Upper lobe of left lung (tissue), 6 donors: Measurements from ENCODE around the gene CIAPIN1. TPM values are rescaled to one million over a fixed set of nuclear protein-coding genes. Genes with fewer than 3 reads are reported as not detected.

Source experiments
- ATAC-seq, 2 donors: fragments of 200-7000 bp; cut with Tn5 transposase; one replicate each; pipeline ENCODE4 v1.9.1; 2022; ENCODE audit warnings: mild to moderate bottlenecking in 2 of 2, moderate library complexity in 2 of 2; ENCODE audit not compliant: low FRiP score in 2 of 2
- DNase-seq, 2 donors: peaks; one replicate each; pipeline ENCODE4 v3.0.0-alpha.2; 2019 to 2020
- H3K27ac ChIP-seq, 4 donors: fragments of 200-600 bp; sonication (generic); one replicate each; pipeline ENCODE4 v1.5.1; 2016 to 2019
- H3K27me3 ChIP-seq, 4 donors: fragments of 200-600 bp; sonication (generic); one replicate each; pipeline ENCODE4 v1.5.1; 2017 to 2019
- H3K36me3 ChIP-seq, 4 donors: fragments of 200-600 bp; sonication (generic); one replicate each; pipeline ENCODE4 v1.5.1; 2016 to 2019
- H3K4me1 ChIP-seq, 4 donors: fragments of 200-600 bp; sonication (generic); one replicate each; pipeline ENCODE4 v1.5.1; 2018 to 2019
- H3K4me3 ChIP-seq, 4 donors: fragments of 200-600 bp; sonication (generic); one replicate each; pipeline ENCODE4 v1.5.1; 2017 to 2019; ENCODE audit warnings: mild to moderate bottlenecking in 2 of 4, moderate library complexity in 1 of 4
- H3K9me3 ChIP-seq, 4 donors: fragments of 200-600 bp; sonication (generic); one replicate each; pipeline ENCODE4 v1.5.1; 2018 to 2019
- CTCF ChIP-seq, 6 experiments: fragments of 450-650 bp in 4 of 6; fragments of 200-600 bp in 2 of 6; sonication (generic) in 2 of 6; IDR thresholded peaks; one replicate each; pipeline ENCODE4 v1.5.1; 2016 to 2019; ENCODE audit warnings: antibody characterized with exemption in 6 of 6
- EP300 ChIP-seq, 4 donors: sonication (generic); formaldehyde crosslinking; IDR thresholded peaks; one replicate each; pipeline ENCODE4 v1.5.1; 2017; ENCODE audit warnings: antibody characterized with exemption in 4 of 4, control low read depth in 2 of 4
- POLR2A ChIP-seq, 4 donors: fragments of 450-650 bp; IDR thresholded peaks; one replicate each; pipeline ENCODE4 v1.5.1; 2016 to 2017; ENCODE audit warnings: antibody characterized with exemption in 4 of 4, mild to moderate bottlenecking in 2 of 4
- POLR2AphosphoS5 ChIP-seq, 2 donors: sonication (generic); formaldehyde crosslinking; IDR thresholded peaks; one replicate each; pipeline ENCODE4 v1.5.1; 2017; ENCODE audit warnings: antibody characterized with exemption in 2 of 2
- WGBS, 2 donors: methylation state at CpG; one replicate each; pipeline ENCODE4 v1.1.5; 2017 to 2018; 5-methylcytosine and 5-hydroxymethylcytosine counted together
- total RNA-seq, 6 donors: library from RNA; depleted of rRNA in 4 of 6; stranded (reverse); fragments of >200 nt in 4 of 6; gene quantifications; one replicate each; pipeline versions ENCODE4 v1.1.0 to v1.2.1, GENCODE V29; 2016 to 2021
- donor health status: DM: no; HTN: no; CAD: no; lungs with moderate emphysema.
- donor health status: DM: no; HTN: yes; CAD: no; lungs with severe emphysema.

The CIAPIN1 gene
- total RNA-seq, 6 donors from 2014 or later: 21.0 to 44.5 (median 36.5) TPM

GRCh38 chr16:57469917-57470470 is 22.8 kb upstream of the CIAPIN1 start:
- TF ChIP-seq POLR2A (IDR thresholded peaks at IDR 0.05): no peak
- TF ChIP-seq POLR2AphosphoS5 (IDR thresholded peaks at IDR 0.05): no peak
- TF ChIP-seq CTCF (IDR thresholded peaks at IDR 0.05): no peak
- TF ChIP-seq EP300 (IDR thresholded peaks at IDR 0.05): peak in 1 of 4 donors; percentile 7
- peak in 1 of 2 donors; percentile 44 for ATAC-seq
- WGBS, 2 donors: 72 to 83% methylated on average over 7 to 9 of the region's 9 CpGs
- Histone ChIP-seq H3K36me3 (peaks cover 31 to 99% (median 80%) of the 10 kb centered on the region in 4 donors), H3K27ac (peak overlapping the region in 3 of 4 donors; percentile 14 to 59 (median 31)), H3K4me1 (peaks cover 19 to 62% (median 37%) of the 10 kb centered on the region in 4 donors), H3K9me3 (no peaks in the 10 kb centered on the region), H3K4me3 (no peak overlapping the region), H3K27me3 (no peaks in the 10 kb centered on the region)
- DNase-seq: no peak

GRCh38 chr16:57469046-57469445 is 21.9 kb upstream of the CIAPIN1 start:
- H3K4me3 ChIP-seq: no peak overlapping the region
- peaks cover 29 to 67% (median 40%) of the 10 kb centered on the region in 4 donors for H3K4me1 ChIP-seq
- ATAC-seq: no peak
- peaks cover 31 to 99% (median 80%) of the 10 kb centered on the region in 4 donors for H3K36me3 ChIP-seq
- H3K27me3 ChIP-seq: no peaks in the 10 kb centered on the region
- TF ChIP-seq POLR2A (IDR thresholded peaks at IDR 0.05): no peak
- TF ChIP-seq POLR2AphosphoS5 (IDR thresholded peaks at IDR 0.05): no peak
- no peak for TF ChIP-seq CTCF (IDR thresholded peaks at IDR 0.05)
- no peak for TF ChIP-seq EP300 (IDR thresholded peaks at IDR 0.05)
- no peaks in the 10 kb centered on the region for H3K9me3 ChIP-seq
- 85 to 90% methylated on average over 11 of the region's 11 CpGs for WGBS, 2 donors
- DNase-seq: no peak
- peak overlapping the region in 1 of 4 donors; percentile 14 for H3K27ac ChIP-seq

- WGBS, 2 donors: 89% methylated on average over 2 of the region's 2 CpGs
- H3K9me3 ChIP-seq: no peaks in the 10 kb centered on the region
- TF ChIP-seq CTCF (IDR thresholded peaks at IDR 0.05) (no peak), EP300 (IDR thresholded peaks at IDR 0.05) (no peak), POLR2AphosphoS5 (IDR thresholded peaks at IDR 0.05) (no peak), POLR2A (IDR thresholded peaks at IDR 0.05) (no peak)
- peaks cover 29 to 95% (median 73%) of the 10 kb centered on the region in 4 donors for H3K36me3 ChIP-seq
- peaks cover 36 to 74% (median 47%) of the 10 kb centered on the region in 4 donors for H3K4me1 ChIP-seq
- H3K27me3 ChIP-seq: no peaks in the 10 kb centered on the region
- DNase-seq (no peak), ATAC-seq (no peak)
- no peak overlapping the region for H3K27ac ChIP-seq
- H3K4me3 ChIP-seq: no peak overlapping the region
Observed at GRCh38 chr16:57468346-57468745, 21.2 kb upstream of the CIAPIN1 start.

GRCh38 chr16:57464523-57464922 is 17.3 kb upstream of the CIAPIN1 start:
- Histone ChIP-seq H3K36me3 (peaks cover 18 to 71% (median 54%) of the 10 kb centered on the region in 4 donors), H3K27ac (peak overlapping the region in 2 of 4 donors; percentile 31 to 60), H3K4me1 (peaks cover 22 to 51% (median 29%) of the 10 kb centered on the region in 4 donors), H3K9me3 (no peaks in the 10 kb centered on the region), H3K27me3 (no peaks in the 10 kb centered on the region), H3K4me3 (no peak overlapping the region)
- no peak for DNase-seq
- TF ChIP-seq EP300 (IDR thresholded peaks at IDR 0.05) (no peak), POLR2AphosphoS5 (IDR thresholded peaks at IDR 0.05) (no peak), CTCF (IDR thresholded peaks at IDR 0.05) (no peak), POLR2A (IDR thresholded peaks at IDR 0.05) (no peak)
- WGBS, 2 donors: 66 to 81% methylated on average over 2 of the region's 2 CpGs
- ATAC-seq: no peak

GRCh38 chr16:57462978-57463362 is 15.8 kb upstream of the CIAPIN1 start:
- TF ChIP-seq CTCF (IDR thresholded peaks at IDR 0.05): no peak
- TF ChIP-seq POLR2AphosphoS5 (IDR thresholded peaks at IDR 0.05): no peak
- Histone ChIP-seq H3K27ac (peak overlapping the region; percentile 84 to 97 (median 94)), H3K4me3 (peak overlapping the region; percentile 91 to 99 (median 94)), H3K4me1 (peaks cover 22 to 47% (median 27%) of the 10 kb centered on the region in 4 donors), H3K36me3 (peaks cover 21 to 71% (median 50%) of the 10 kb centered on the region in 4 donors), H3K27me3 (no peaks in the 10 kb centered on the region), H3K9me3 (no peaks in the 10 kb centered on the region)
- DNase-seq (peak in 1 of 2 donors; percentile 74), ATAC-seq (peak; percentile 47 to 58)
- WGBS, 2 donors: 0% methylated on average over 12 to 15 of the region's 16 CpGs
